Chondrocyte (in vitro differentiated cells): Measurements from ENCODE around the gene METTL16. TPM values are rescaled to one million over a fixed set of nuclear protein-coding genes. Genes with fewer than 3 reads are reported as not detected.
A peak's percentile ranks its signal among the peaks of the same experiment; 100 is the strongest.

ENCODE experiments used
- DNase-seq: peaks from one replicate; pipeline ENCODE4 v3.0.0; 2021; ENCODE audit warnings: mixed read lengths, low spot score
- H3K27ac Mint-ChIP-seq: one replicate; pipeline ENCODE4 v1.8.0; 2021; ENCODE audit warnings: mild to moderate bottlenecking, moderate library complexity, mixed read lengths; ENCODE audit not compliant: unreplicated experiment
- H3K27me3 Mint-ChIP-seq: 2 replicates; pipeline ENCODE4 v1.8.0; 2021; ENCODE audit warnings: low read depth, mixed read lengths
- H3K36me3 Mint-ChIP-seq: 2 replicates; pipeline ENCODE4 v1.8.0; 2021; ENCODE audit warnings: low read depth, mixed read lengths
- H3K4me1 Mint-ChIP-seq: 2 replicates; pipeline ENCODE4 v1.8.0; 2021; ENCODE audit warnings: low read depth, mild to moderate bottlenecking, mixed read lengths
- H3K4me3 Mint-ChIP-seq: one replicate; pipeline ENCODE4 v1.8.0; 2021; ENCODE audit warnings: mild to moderate bottlenecking, moderate library complexity, mixed read lengths; ENCODE audit not compliant: unreplicated experiment
- H3K9me3 Mint-ChIP-seq: 2 replicates; pipeline ENCODE4 v1.8.0; 2021; ENCODE audit warnings: low read depth, mixed read lengths
- CTCF ChIP-seq: fragments of 200-600 bp; sonication (generic); IDR thresholded peaks from 2 replicates; pipeline ENCODE4 v1.5.0; 2021; ENCODE audit warnings: antibody characterized with exemption, mild to moderate bottlenecking, moderate library complexity
- total RNA-seq: library from RNA; stranded (reverse); gene quantifications from 3 replicates; pipeline ENCODE4 v1.2.1, GENCODE V29; 2021

METTL16 gene
- total RNA-seq, 1 donor from 2014 or later, result 21.2 TPM

GRCh38 chr17:2397247-2398171 is 114.2 kb downstream of the METTL16 start:
- DNase-seq, result peak; percentile 83
- H3K36me3 Mint-ChIP-seq, result no peaks in the 10 kb centered on the region
- no peak for TF ChIP-seq CTCF
- H3K9me3 Mint-ChIP-seq, result no peaks in the 10 kb centered on the region
- H3K27ac Mint-ChIP-seq, result peak overlapping the region; percentile 95
- H3K4me3 Mint-ChIP-seq, result peak overlapping the region; percentile 97
- no peaks in the 10 kb centered on the region for H3K27me3 Mint-ChIP-seq
- H3K4me1 Mint-ChIP-seq, result peaks cover 48% of the 10 kb centered on the region

- no peak for TF ChIP-seq CTCF
- Mint-ChIP-seq H3K4me1 (peaks cover 52% of the 10 kb centered on the region), H3K27me3 (no peaks in the 10 kb centered on the region), H3K9me3 (no peaks in the 10 kb centered on the region), H3K27ac (peak overlapping the region; percentile 95), H3K36me3 (no peaks in the 10 kb centered on the region), H3K4me3 (peak overlapping the region; percentile 60)
- DNase-seq, result peak; percentile 95
These were observed 115.0 kb downstream of the METTL16 start for GRCh38 chr17:2396568-2397246.

- Mint-ChIP-seq H3K4me1 (peaks cover 55% of the 10 kb centered on the region), H3K27me3 (no peaks in the 10 kb centered on the region), H3K9me3 (no peaks in the 10 kb centered on the region), H3K4me3 (peak overlapping the region; percentile 60), H3K36me3 (no peaks in the 10 kb centered on the region), H3K27ac (peak overlapping the region; percentile 95)
- DNase-seq, result no peak
- TF ChIP-seq CTCF, result no peak
These were observed 115.5 kb downstream of the METTL16 start for GRCh38 chr17:2396192-2396567.

- Mint-ChIP-seq H3K4me3 (peak overlapping the region; percentile 60), H3K27ac (peak overlapping the region; percentile 95), H3K27me3 (no peaks in the 10 kb centered on the region), H3K36me3 (no peaks in the 10 kb centered on the region), H3K9me3 (no peaks in the 10 kb centered on the region), H3K4me1 (peaks cover 57% of the 10 kb centered on the region)
- peak; percentile 29 for TF ChIP-seq CTCF
- peak; percentile 89 for DNase-seq
These were observed 116.2 kb downstream of the METTL16 start for GRCh38 chr17:2395258-2396181.
